HepG2 (cell line): ENCODE measurements around the gene CCDC116. TPM values are rescaled to one million over a fixed set of nuclear protein-coding genes. Genes with fewer than 3 reads are reported as not detected.
A peak's percentile ranks its signal among the peaks of the same experiment; 100 is the strongest.

Experiments
- ATAC-seq: fragments of 200-7000 bp; cut with Tn5 transposase; 3 replicates; pipeline ENCODE4 v1.9.1; 2020; ENCODE audit warnings: mild to moderate bottlenecking, moderate library complexity
- BruUV-seq: library from RNA; stranded (reverse); fragments of 400-500 nt; replicated peaks from 2 replicates; lab custom pipeline; 2021; lab: Mats Ljungman, UMichigan
- CTCF ChIA-PET: fragments of 300-600 bp; formaldehyde crosslinking; extraction: SDS; loops from one replicate; lab custom pipeline; 2021; ENCODE audit warnings: low total read pairs, inconsistent platforms, low intra/inter-chr PET ratio; lab: Yijun Ruan, JAX
- POLR2A ChIA-PET: fragments of 350-600 bp; sonication (Branson Sonifier 250); formaldehyde crosslinking; loops from one replicate; lab custom pipeline; 2020; ENCODE audit warnings: antibody characterized with exemption, inconsistent platforms; lab: Yijun Ruan, JAX
- DNase-seq: peaks from one replicate; pipeline ENCODE4 v3.0.0-alpha.2; 2015; ENCODE audit warnings: low spot score
- FAIRE-seq: peaks from 3 replicates; lab custom pipeline; 2011; peaks lifted over from hg19 to GRCh38; lab: Jason Lieb, UNC
- H2AFZ ChIP-seq: one replicate; pipeline ENCODE4 v1.6.1; 2011; ENCODE audit warnings: low read length, inconsistent platforms
- H3K27ac ChIP-seq: fragments of 300-600 bp; 3 replicates; pipeline ENCODE4 v1.8.0; 2011; ENCODE audit warnings: mixed run types, mild to moderate bottlenecking, mixed read lengths, low read length, inconsistent platforms; ENCODE audit not compliant: insufficient read depth; ENCODE audit errors: extremely low read length
- H3K27me3 ChIP-seq, 2 experiments: fragments of 200-600 bp in 1 of 2; 2 replicates in 1 of 2; 3 replicates in 1 of 2; pipeline versions ENCODE4 v1.6.0 to v1.8.0; 2011; ENCODE audit warnings: low read length in 2 of 2, mild to moderate bottlenecking in 2 of 2, moderate library complexity in 2 of 2, inconsistent platforms in 1 of 2; ENCODE audit not compliant: insufficient read depth in 2 of 2, control insufficient read depth in 1 of 2
- H3K36me3 ChIP-seq, 2 experiments: fragments of 200-600 bp in 1 of 2; replicated peaks in 1 of 2; 2 replicates in 1 of 2; 3 replicates in 1 of 2; pipeline versions ENCODE4 v1.5.1 to v1.8.0; 2011; ENCODE audit warnings: low read length in 2 of 2, inconsistent platforms in 1 of 2; ENCODE audit not compliant: insufficient read depth in 2 of 2, control insufficient read depth in 1 of 2
- H3K4me1 ChIP-seq: 2 replicates; pipeline ENCODE4 v1.5.1; 2012; ENCODE audit warnings: low read length, inconsistent platforms; ENCODE audit not compliant: insufficient read depth
- H3K4me2 ChIP-seq: 2 replicates; pipeline ENCODE4 v1.6.0; 2011; ENCODE audit warnings: low read depth, low read length, inconsistent platforms
- H3K4me3 ChIP-seq, 3 experiments: fragments of 200-600 bp in 1 of 3; sonication (generic), shearing (Covaris generic) in 1 of 3; replicated peaks in 1 of 3; 2 replicates each; pipeline ENCODE4 v1.5.1; 2011 to 2016; ENCODE audit warnings: low read length in 3 of 3, inconsistent platforms in 2 of 3, low read depth in 2 of 3, mild to moderate bottlenecking in 2 of 3, control low read depth in 1 of 3, mixed read lengths in 1 of 3; ENCODE audit not compliant: insufficient read depth in 1 of 3
- H3K79me2 ChIP-seq: one replicate; pipeline ENCODE4 v1.6.1; 2011; ENCODE audit warnings: low read length, inconsistent platforms; ENCODE audit not compliant: insufficient read depth
- H3K9ac ChIP-seq: 2 replicates; pipeline ENCODE4 v1.6.0; 2011; ENCODE audit warnings: mild to moderate bottlenecking, low read depth, low read length, inconsistent platforms; ENCODE audit not compliant: insufficient read depth
- H3K9me3 ChIP-seq: 2 replicates; pipeline ENCODE4 v1.5.1; 2012; ENCODE audit warnings: mild to moderate bottlenecking, low read length
- H4K20me1 ChIP-seq: 2 replicates; pipeline ENCODE4 v1.6.0; 2011; ENCODE audit warnings: inconsistent platforms, mild to moderate bottlenecking, low read length, moderate library complexity; ENCODE audit not compliant: insufficient read depth
- ARNTL ChIP-seq: sonication (generic); formaldehyde crosslinking; IDR thresholded peaks from 2 replicates; pipeline ENCODE4 v1.4.0; 2020; ENCODE audit warnings: mild to moderate bottlenecking, missing genetic modification reagents
- BORCS8-MEF2B ChIP-seq: sonication (generic); formaldehyde crosslinking; IDR thresholded peaks from 2 replicates; pipeline ENCODE4 v1.8.0; 2022; ENCODE audit warnings: mild to moderate bottlenecking, missing genetic modification reagents
- CERS6 ChIP-seq: sonication (generic); formaldehyde crosslinking; IDR thresholded peaks from 2 replicates; pipeline ENCODE4 v1.5.0; 2020; ENCODE audit warnings: missing genetic modification reagents
- DZIP1 ChIP-seq: sonication (generic); formaldehyde crosslinking; IDR thresholded peaks from 2 replicates; pipeline ENCODE4 v1.5.0; 2020; ENCODE audit warnings: mild to moderate bottlenecking, missing genetic modification reagents
- ETV5 ChIP-seq: IDR thresholded peaks from 2 replicates; pipeline ENCODE4 v1.6.1; 2018; ENCODE audit warnings: missing biosample characterization, missing genetic modification reagents, inconsistent platforms, borderline replicate concordance
- FOXK2 ChIP-seq: fragments of 450-650 bp; IDR thresholded peaks from 2 replicates; pipeline ENCODE4 v1.6.1; 2016
- KAT8 ChIP-seq: IDR thresholded peaks from 2 replicates; pipeline ENCODE4 v1.6.1; 2016; ENCODE audit warnings: missing genetic modification reagents, missing compliant biosample characterization
- MEIS2 ChIP-seq: sonication (generic); formaldehyde crosslinking; IDR thresholded peaks from 2 replicates; pipeline ENCODE4 v1.9.0; 2021; ENCODE audit warnings: mild to moderate bottlenecking, missing genetic modification reagents
- MNT ChIP-seq: fragments of 450-650 bp; IDR thresholded peaks from 2 replicates; pipeline ENCODE4 v1.6.1; 2016
- NRL ChIP-seq: sonication (generic); formaldehyde crosslinking; IDR thresholded peaks from 2 replicates; pipeline ENCODE4 v1.5.0; 2020; ENCODE audit warnings: missing genetic modification reagents, mild to moderate bottlenecking, moderate library complexity, borderline replicate concordance
- SSRP1 ChIP-seq: IDR thresholded peaks from 2 replicates; pipeline ENCODE4 v1.6.1; 2016; ENCODE audit warnings: control low read depth
- TIGD3 ChIP-seq: sonication (generic); formaldehyde crosslinking; IDR thresholded peaks from 2 replicates; pipeline ENCODE4 v1.5.1; 2020; ENCODE audit warnings: mild to moderate bottlenecking, missing genetic modification reagents, borderline replicate concordance
- XRCC5 ChIP-seq: fragments of 200-400 bp; formaldehyde crosslinking; optimal IDR thresholded peaks from 2 replicates; pipeline ENCODE3; 2017; ENCODE audit warnings: mild to moderate bottlenecking, low read length
- ZNF432 ChIP-seq: sonication (generic); formaldehyde crosslinking; IDR thresholded peaks from 2 replicates; pipeline ENCODE4 v1.5.0; 2020; ENCODE audit warnings: missing genetic modification reagents, mild to moderate bottlenecking, borderline replicate concordance
- ZNF737 ChIP-seq: sonication (generic); formaldehyde crosslinking; IDR thresholded peaks from 2 replicates; pipeline ENCODE4 v1.5.0; 2020; ENCODE audit warnings: missing genetic modification reagents, mild to moderate bottlenecking, borderline replicate concordance
- ZNF75D ChIP-seq: sonication (generic); formaldehyde crosslinking; IDR thresholded peaks from 2 replicates; pipeline ENCODE4 v1.8.1; 2023; ENCODE audit warnings: missing genetic modification reagents, mild to moderate bottlenecking, borderline replicate concordance
- ZNF766 ChIP-seq: sonication (generic); formaldehyde crosslinking; IDR thresholded peaks from 2 replicates; pipeline ENCODE4 v1.5.0; 2020; ENCODE audit warnings: missing genetic modification reagents, borderline replicate concordance
- WGBS: methylation state at CpG from one replicate; pipeline ENCODE4 v1.1.6; 2017; ENCODE audit warnings: low lambda C conversion rate; 5-methylcytosine and 5-hydroxymethylcytosine counted together
- in situ Hi-C: cut with HindIII; loops from 2 replicates; pipeline ENCODE4 v1.10.0; 2017; ENCODE audit warnings: low pct_unique_long_range_greater_than_20kb; ENCODE audit not compliant: extremely low pct_ligation_motif_present
- intact Hi-C: fragments of 100-400 bp; cut with micrococcal nuclease; formaldehyde crosslinking; loops from one replicate; pipeline ENCODE4 v1.10.0; 2022; ENCODE audit not compliant: unreplicated experiment
- polyA plus RNA-seq, 8 experiments: library from polyadenylated mRNA; depleted of rRNA in 3 of 8; stranded (reverse) in 7 of 8; unstranded in 1 of 8; fragments of >200 nt; fragmentation: Illumina TruSeq in 4 of 8; extraction: Trizol in 4 of 8; gene quantifications; 2 replicates each; pipeline versions ENCODE4 v1.2.1 to v1.2.3, GENCODE V29; 2011 to 2016; ENCODE audit warnings: low read depth in 4 of 8, missing spikeins in 1 of 8, mixed read lengths in 1 of 8; ENCODE audit not compliant: insufficient read depth in 1 of 8
- total RNA-seq, 5 experiments: library from RNA; depleted of rRNA; stranded (reverse); fragments of >200 nt; fragmentation: Illumina TruSeq; extraction: Trizol; gene quantifications; 2 replicates each; pipeline ENCODE4 v1.2.3, GENCODE V29; 2016; ENCODE audit warnings: low read depth in 1 of 5

The CCDC116 gene
- total and polyA plus RNA-seq, 2 of the 13 experiments (the other 11 are each of a cell fraction or from before 2014, with no cell fraction given) = 0.15 to 0.33 TPM

- POLR2A ChIA-PET = interaction anchor here (0.9 to 2.0 kb wide), 8 partner anchors 10 to 172 kb away, joined by 3 to 58 read pairs (median 6); partner anchors contain the start of genes PPIL2 and SDF2L1
- no peak for TF ChIP-seq FOXK2
- TF ChIP-seq MNT = peak; percentile 83
- TF ChIP-seq TIGD3 (CRISPR knock-in tag) = no peak
- TF ChIP-seq CERS6 (CRISPR knock-in tag) = no peak; the same call in 1 of the 2 replicates
- peak; percentile 95 for TF ChIP-seq ARNTL (CRISPR knock-in tag)
- peak; percentile 89; the same call in 1 of the 2 replicates for TF ChIP-seq NRL (CRISPR knock-in tag)
- TF ChIP-seq XRCC5 = peak; percentile 97
- TF ChIP-seq BORCS8-MEF2B (CRISPR knock-in tag) = peak; percentile 80; the same call in 1 of the 2 replicates
- TF ChIP-seq SSRP1 (CRISPR knock-in tag) = no peak
- TF ChIP-seq ZNF432 = no peak
- TF ChIP-seq DZIP1 (CRISPR knock-in tag) = peak; percentile 92
- peak; percentile 94 for TF ChIP-seq ETV5 (CRISPR knock-in tag)
- TF ChIP-seq ZNF75D (CRISPR knock-in tag) = no peak; the same call in 1 of the 2 replicates
- peak; percentile 91 for TF ChIP-seq KAT8 (CRISPR knock-in tag)
- TF ChIP-seq MEIS2 = peak; percentile 74; the same call in 1 of the 2 replicates
- no peak for TF ChIP-seq ZNF737 (CRISPR knock-in tag)
- peak; percentile 96 for TF ChIP-seq ZNF766 (CRISPR knock-in tag)
These were observed 3.1 kb upstream of the CCDC116 start, which contains the start of gene YDJC for GRCh38 chr22:21629255-21630149. Gene YDJC (minus strand): TSS chr22:21630022. CDS start chr22:21630014, 8 bp downstream.

More at GRCh38 chr22:21629255-21630149, 3.1 kb upstream of the CCDC116 start, which contains the start of gene YDJC:
- H3K27ac ChIP-seq = peak within 1 kb of the TSS; percentile 79
- FAIRE-seq (peak; percentile 72), DNase-seq (peak; percentile 90), ATAC-seq (peak; percentile 88)
- peak within 1 kb of the TSS; percentile 91 for H3K9ac ChIP-seq
- H4K20me1 ChIP-seq = peaks cover 5% of the 10 kb centered on the region
- in situ Hi-C loops = no loop called here
- TSS peak; percentile 79 for BruUV-seq
- peaks cover 32% of the 10 kb centered on the region for H3K4me1 ChIP-seq
- H3K4me3 ChIP-seq = peak within 1 kb of the TSS; percentile 85 to 99 (median 91)
- H3K79me2 ChIP-seq = peaks cover 19% of the 10 kb centered on the region
- WGBS = 0% methylated on average over 2 of the region's 93 CpGs
- CTCF ChIA-PET = interaction anchor here (1.9 kb wide), 1 partner anchor 13 kb away, joined by 16 read pairs; the partner anchor contains the start of gene SDF2L1
- intact Hi-C loops = no loop called here
- no peak within 1 kb of the TSS for H2AFZ ChIP-seq
- H3K36me3 ChIP-seq = peaks cover 2 to 15% of the 10 kb centered on the region in 2 experiments; a peak in 2 of 5 replicates
- peak within 1 kb of the TSS; percentile 92 for H3K4me2 ChIP-seq
- H3K27me3 ChIP-seq = no peaks in the 10 kb centered on the region
- H3K9me3 ChIP-seq = no peaks in the 10 kb centered on the region
